DMS153 treated with DMSO at 0.1 percent for 48 hours (cell line): Measurements from ENCODE around the gene IFNG.
A peak's percentile ranks its signal among the peaks of the same experiment; 100 is the strongest.
"Not testable (repeated sequence)": the region's sequence is repeated elsewhere in the genome, so short reads cannot be mapped to it uniquely, and the experiment has no call there.

Experiments used
- DNase-seq: peaks from one replicate; lab custom pipeline; 2025; ENCODE audit not compliant: unreplicated experiment; lab: John Stamatoyannopoulos, UW

IFNG gene

GRCh38 chr12:68159681-68160304 lies at the start of gene IFNG:
Gene IFNG (minus strand): TSS chr12:68159740. CDS start chr12:68159615, 125 bp downstream.
- no peak for DNase-seq

- DNase-seq: peak; percentile 50
Observed at GRCh38 chr12:68209048-68209728, 49.6 kb upstream of the IFNG start.

DNA sequence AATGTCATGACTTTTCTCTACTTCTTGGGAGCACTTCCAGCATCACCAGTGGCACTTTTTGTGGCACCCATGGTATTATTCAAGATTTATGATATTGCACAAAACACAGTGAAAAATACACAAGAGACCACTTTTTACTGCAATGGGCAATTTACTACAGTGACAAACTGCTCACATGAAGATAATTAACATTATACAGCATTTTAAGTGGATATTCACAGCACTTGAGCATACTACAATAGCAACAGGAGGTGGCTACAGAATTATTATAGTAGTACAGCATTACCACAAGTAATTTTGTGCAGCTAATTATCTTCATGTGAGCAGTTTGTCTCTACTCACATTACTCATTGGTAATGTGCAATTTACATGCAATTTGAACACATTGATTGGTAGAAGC lies 47.7 kb upstream of the IFNG start:
- peak; percentile 78 for DNase-seq

- peak; percentile 89 for DNase-seq
Observed at GRCh38 chr12:68206446-68206845, 46.9 kb upstream of the IFNG start.

DNA sequence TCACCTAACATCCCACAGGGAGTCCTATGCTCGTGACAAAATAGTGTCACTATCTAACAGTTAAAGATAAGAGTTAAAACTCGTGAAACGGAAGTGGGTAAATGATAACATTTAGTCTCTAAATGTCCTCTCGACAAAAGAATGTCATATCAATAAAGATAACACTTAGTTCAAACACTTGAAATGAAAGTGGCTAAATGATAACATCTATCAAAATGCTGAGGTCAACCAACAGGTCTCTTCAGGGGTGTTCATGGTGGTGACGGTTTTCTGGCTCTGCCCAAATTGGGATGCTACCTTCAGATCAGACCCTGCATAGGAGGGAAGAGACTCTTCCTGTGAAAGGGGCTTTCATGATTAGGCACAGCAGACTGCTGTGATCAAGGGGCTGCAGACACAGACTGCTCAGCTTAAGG lies 43.9 kb upstream of the IFNG start:
- DNase-seq: no peak

DNA sequence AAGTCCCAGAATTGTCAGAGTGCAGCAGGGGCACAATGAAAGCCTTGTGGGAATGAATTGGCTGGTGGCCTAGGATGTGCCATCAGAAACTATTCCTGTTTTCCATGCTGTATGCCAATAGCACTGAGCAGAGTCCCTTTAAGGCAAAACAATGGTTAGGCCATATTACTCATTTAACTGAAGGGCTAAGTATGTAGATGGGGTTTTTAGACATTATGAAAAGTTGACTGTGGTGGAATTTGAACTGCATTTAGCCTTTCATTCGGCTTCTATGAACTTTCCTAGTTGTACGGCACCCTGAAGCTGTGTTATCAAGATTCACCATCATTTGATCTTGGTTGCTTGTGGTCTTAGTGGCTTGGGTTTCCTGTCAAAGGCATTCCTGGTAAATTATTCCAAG lies 41.3 kb upstream of the IFNG start:
- DNase-seq: no peak

DNA sequence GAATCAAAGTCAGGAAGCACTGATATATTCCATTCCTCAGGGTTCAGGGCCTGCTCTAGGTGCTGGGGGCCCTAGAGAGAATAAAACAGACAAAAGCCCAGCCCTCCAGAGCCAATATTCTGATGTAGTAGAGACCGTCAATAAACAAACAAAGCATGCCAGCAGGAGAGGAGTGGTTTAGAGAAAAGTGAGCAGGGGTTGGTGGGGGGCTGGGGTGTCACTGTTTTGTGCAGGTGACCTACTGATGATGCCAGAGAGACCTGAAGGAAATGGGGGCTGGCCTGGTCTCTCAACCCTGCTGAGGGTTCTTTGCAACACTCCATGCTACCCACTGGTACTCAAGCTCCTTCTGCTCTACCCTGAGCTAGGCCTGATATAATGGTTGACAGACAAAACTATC lies 39.6 kb upstream of the IFNG start:
- no peak for DNase-seq

DNA sequence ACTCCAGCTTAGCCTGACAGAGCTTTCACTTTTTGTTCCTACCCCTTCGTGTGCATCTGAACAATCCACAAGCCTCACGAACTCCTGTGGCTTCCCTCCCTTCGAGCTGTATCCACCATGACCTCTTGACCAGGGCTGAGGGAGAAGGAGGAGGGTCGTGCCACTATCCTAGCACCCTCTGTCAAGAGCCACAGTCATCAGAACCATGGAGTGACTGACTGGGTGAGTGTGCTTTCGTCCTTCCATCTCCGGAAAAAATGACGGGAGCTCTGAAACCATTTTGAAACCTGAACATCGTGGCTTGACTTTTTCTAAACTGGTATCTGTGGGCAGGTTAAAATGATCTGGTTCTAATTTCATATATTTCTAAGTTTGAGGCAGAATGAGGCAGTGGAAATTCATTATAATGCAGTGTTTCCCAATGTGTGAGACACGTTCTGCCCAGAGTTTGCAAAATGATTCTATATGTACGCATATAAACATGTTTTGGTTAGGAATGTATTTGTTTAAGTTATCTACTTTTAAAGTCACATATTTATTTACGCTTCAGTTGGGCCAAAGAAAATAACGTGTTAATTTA lies 39.1 kb upstream of the IFNG start:
- DNase-seq: no peak

DNA sequence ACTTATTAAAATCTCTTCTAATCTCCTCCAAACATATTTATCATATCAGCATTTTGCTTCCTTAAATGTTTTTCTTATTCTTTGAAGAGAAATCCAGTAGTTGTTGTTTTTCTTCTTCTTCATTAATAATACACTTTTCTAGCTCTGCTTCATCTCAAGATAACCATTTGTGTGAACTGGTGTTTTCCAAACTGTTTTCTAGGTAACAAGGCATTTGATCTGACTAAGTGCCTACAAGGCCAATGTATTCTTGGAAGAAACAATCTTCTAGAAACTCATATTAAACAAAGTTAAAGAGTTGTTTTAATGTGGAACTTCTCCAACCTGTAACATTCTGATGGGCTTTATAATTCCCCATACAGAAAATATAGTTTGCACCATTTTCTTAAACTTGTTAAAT lies 30.8 kb upstream of the IFNG start:
- DNase-seq: no peak

- DNase-seq: no peak
Observed at GRCh38 chr12:68189821-68190242, 30.3 kb upstream of the IFNG start.

DNA sequence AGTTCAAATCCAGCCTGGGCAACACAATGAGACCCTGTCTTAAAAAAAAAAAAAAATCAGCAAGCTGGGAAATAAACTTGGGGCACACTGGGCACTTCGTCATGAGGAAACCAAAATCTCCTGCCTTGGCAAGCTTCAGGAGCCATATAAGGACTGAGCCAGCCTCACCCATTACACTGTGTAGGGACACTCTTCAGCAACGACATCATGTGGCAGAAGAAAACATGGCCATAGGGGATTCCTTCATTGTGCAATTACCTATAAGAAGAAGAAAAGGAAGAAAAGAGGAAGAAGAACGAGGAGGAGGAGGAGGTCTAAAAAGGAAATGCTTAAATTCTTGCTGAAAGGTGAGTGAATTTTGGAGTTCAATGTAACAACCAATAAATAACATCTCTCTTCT lies 26.1 kb upstream of the IFNG start:
- DNase-seq: no peak

DNA sequence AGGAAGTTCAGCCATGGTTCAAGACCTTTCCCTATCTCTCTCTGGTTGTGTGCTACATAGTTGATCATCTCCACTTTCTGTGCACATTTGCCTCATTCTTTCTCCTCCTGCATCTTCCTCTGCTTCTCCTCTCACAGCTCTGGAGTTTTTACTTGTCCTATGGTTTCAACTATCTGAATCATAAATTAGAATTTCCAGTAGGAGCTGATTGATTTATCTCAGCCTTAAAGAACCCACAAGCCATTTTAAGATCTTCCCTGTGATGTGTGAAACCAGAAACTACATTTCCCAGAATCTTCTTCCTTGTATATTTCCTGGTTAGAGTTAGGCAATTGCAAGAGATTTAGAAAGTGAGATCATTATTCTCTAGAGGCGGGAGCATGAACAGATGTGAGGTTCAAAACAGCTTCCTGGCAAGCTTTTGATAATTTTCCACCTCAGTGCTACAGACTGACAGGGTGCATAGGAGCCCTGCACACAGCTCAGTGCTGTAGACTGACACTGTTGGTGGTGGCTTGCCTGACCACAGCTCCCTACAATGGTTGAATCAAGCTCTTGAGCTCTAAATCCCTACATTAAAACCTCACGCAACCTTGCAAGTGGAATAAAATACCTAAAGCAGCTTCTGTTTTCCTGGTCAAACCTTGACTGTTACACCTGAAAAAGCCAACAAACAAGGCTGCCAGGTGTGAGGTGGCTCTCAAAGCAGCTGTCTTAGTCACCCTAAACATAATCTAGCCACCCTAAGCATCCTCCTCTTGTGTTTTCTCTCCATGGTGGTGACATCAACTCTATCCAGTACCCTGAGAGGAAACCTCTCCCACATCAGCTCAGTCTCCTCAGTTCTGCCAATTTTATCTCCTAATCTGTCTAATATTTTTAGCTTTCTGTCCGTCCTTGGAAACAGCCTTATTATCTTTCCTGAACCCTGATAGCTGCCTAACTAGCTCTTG lies 21.5 kb upstream of the IFNG start:
- no peak for DNase-seq

DNA sequence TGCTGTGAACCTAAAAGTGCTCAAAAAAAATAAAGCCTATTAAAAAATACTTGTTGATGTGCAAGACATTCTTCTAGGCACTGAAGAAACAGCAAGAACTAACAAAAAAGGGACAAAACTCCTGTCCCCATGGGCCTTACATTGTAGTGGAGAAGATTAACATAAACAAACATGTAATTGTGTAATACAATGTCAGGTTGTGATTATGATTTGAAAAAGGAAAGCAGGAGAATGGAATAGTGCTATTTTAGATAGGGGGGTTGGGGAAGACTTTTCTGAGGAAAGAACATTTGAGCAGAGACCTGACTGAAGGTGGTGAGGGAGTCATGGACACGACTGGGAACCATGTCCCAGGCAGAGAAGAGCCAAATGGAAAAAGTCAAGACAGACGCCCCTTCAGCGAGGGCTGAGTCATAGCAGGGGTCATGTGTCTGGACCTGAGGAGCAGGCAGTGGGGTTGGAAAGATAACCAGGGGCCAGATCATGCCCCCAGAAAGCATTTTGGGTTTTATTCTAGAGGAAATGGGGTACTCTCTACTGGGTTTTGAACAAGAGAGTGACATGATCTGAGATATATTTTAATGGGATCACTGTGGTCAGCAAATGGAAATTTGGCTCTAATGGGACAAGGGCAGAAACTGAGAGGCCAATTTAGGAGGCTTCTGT lies 19.4 kb upstream of the IFNG start:
- DNase-seq: no peak

GRCh38 chr12:68178184-68178583 lies 18.6 kb upstream of the IFNG start:
- DNase-seq: no peak

DNA sequence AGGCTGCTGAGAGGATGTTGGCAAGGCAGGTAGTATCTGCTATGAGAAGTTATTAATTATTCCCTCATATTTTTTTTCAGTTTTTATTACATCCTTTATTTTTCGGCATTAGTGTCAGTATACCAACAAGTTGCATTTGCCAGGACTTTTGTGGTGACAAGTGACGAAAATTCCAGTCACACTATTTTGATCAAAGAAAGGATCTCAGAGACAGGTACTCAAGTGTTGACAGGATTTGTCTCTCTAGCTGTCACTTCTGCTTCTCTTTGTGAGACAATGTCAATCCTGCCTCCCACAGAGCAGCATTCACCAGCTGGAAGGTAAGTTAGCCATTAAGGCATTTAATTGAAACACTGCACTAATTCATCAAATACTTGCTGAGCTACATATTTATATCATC lies 18.0 kb upstream of the IFNG start:
- no peak for DNase-seq

GRCh38 chr12:68176257-68176656 lies 16.7 kb upstream of the IFNG start:
- DNase-seq: peak; percentile 27

DNA sequence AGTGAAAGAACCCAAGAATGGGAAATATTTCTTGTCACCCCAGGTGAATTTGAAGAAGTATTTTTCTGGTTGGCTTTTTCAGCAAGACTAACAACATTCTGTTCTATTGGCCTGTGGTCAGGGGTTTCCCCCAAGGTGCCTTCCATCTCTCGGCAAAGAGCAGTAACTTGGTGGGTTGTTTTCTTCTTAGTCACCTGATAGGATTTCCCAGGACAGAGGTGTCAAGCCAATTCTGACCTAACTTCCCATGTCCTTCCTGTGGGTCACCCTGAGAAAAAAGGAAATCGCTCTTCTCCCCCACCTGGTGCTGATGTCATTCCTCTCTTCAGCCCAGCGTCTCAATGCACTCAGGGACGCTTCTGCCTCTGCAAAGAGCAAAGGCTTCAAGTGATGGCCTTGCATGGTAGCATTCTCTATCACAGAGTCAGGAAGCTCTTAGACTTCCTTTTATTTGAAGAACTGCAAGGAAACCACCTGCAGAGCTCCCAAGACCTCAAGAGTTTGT lies 16.1 kb upstream of the IFNG start:
- no peak for DNase-seq

DNA sequence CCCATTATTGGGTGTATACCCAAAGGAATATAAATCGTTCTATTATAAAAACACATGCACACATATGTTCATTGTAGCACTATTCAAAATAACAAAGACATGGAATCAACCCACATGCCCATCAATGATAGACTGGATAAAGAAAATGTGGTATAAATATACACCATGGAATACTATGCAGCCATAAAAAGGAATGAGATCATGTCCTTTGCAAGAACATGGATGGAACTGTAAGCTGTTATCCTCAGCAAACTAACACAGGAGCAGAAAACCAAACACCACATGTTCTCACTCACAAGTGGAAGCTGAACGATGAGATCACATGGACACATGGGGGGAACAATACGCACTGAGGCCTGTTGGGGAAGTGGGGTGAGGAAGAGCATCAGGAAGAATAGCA lies 15.2 kb upstream of the IFNG start:
- DNase-seq: not testable (repeated sequence)

GRCh38 chr12:68173792-68174191 lies 14.3 kb upstream of the IFNG start:
- no peak for DNase-seq

DNA sequence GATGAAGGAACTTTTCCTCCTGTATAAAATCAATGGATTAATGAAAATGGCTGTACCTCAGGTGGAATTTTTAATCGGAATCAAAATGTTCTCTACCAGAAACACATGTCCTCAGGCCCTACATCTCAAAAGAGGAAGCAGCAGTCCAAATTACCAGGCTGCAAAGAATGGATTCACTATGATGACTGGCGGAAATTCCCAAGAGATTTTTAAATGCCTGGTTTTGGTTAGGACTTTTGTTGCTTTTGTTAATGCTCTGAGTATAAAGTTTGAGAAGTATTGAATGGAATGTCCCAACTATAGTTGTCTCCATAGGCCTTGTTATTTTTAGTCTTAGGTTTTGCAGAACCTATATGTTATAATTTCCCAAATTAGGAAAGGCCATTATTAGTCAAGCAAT lies 11.2 kb upstream of the IFNG start:
- no peak for DNase-seq
